HuH-7 (cell line): ENCODE data around the gene ZFP1.
"Not testable (repeated sequence)": the region's sequence is repeated elsewhere in the genome, so short reads cannot be mapped to it uniquely, and the experiment has no call there.

Experiments used
- DNase-seq: peaks from one replicate; pipeline ENCODE4 v3.0.0; 2011; ENCODE audit warnings: low spot score

ZFP1 gene

DNA sequence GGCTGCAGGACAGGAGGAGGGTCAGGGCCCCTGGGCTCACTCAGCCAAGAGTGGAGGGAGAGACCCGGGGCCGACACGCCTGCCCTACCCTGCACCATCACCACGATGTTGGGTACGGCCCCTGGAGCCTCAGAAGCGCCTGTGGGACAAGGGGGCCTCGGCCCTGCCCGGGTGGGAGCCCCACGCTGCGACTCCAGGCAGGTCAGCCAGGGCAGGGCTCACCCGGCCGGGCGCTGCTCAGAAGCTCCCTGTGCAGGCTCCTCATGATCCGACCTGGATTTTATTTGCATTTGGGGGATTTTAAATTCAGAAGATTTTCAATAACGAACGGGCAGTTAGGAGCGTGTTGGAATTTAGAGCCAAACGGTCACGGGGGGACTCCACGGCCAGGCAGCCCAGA is 56.6 kb downstream of the ZFP1 start:
- DNase-seq, result not testable (repeated sequence)

DNA sequence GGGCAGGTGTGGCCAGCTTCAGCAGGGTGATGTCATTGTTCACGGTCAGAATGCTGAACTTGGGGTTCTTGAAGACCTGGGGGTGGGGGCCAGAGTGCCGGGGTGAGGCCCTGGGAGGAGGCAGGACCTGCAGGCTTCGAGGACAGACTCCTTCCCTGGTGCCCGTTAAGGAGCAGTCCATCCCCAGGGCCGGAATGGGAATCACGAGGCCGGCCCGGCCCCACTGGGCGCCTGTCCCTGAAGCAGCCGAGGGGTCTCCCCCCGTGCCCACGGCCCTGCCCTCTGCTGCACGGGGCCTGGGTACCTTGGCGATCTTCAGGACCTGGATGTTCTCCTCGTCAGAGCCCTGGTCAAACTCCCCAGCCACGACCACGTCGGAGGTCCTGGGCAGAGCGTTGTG is 57.1 kb downstream of the ZFP1 start:
- not testable (repeated sequence) for DNase-seq

DNA sequence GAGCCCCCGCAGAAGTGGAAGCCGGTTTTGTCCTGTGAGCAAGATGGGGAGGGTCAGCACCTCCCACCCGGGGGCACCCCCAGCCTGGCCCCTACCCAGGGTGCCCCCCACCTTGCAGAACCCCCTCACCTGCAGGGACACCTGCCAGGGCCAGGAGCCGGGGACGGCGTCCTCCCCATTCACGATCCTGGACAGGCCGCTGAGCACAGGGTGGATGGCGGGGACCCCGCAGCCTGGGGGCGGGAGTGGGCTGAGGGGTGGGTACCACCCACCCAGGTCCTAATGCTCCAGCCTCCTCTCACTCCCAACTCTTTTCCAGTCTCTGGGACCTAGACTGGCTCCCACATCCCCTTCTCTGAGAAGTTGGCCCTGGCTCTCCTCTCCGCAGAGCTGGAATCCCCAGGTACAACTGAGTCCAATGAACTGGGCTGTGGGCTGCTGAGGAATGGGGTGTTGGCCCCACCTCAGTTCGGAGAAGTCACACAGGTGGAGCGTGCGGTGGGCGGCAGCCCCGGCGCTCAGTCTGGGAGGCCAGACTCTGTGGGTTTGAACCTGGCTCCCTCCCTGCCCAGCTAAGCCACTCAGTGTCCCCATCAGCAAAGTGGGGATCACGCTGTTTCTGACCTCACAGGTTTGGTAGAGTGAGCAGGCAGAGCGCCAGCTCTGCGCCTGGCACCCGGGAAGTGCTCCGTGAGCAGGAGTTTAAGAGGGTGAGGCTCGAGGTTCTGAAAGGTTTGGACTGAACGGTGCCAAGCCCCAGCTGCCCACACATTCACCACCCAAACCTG is 57.8 kb downstream of the ZFP1 start:
- DNase-seq, result not testable (repeated sequence)

DNA sequence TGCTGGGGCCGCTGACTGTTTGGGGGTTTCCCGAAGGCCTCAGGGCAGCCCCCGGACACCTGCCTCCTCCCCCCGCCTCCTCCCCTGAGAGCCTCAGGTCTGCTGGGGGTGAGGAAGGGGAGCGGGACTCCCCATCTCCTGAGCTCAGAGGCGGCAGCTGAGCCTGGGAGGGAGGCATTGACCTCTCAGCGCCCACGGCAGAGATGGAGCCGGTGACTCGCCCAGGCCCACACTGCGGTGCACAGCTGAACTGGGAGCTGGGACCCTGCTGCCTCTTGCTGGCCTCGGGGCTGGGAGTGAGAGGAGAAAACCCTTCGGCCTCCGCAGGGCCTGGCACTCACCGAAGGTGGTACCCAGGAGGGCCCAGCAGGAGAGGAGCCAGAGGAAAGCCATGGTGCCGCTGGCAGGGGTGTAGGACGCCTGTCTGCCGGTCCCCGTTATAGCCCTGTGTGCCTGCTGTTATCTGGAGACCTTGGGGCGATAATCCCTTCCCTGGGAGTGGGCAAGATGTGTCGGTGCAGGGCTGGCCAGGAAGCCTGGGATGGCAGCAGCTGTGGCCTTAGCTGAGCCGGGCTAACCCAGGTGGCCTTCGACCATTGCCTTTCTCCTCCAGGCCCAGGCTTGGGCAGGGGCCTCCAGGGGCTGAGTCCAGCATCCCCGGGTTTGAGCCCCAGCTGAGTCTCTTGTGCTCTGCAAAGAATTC is 58.6 kb downstream of the ZFP1 start, which contains the start of gene CTRB2:
Gene CTRB2 (minus strand): TSS at position 413 of the 703 bp plus-strand sequence. CDS start 20 bp downstream, at position 393.
- DNase-seq, result no peak

DNA sequence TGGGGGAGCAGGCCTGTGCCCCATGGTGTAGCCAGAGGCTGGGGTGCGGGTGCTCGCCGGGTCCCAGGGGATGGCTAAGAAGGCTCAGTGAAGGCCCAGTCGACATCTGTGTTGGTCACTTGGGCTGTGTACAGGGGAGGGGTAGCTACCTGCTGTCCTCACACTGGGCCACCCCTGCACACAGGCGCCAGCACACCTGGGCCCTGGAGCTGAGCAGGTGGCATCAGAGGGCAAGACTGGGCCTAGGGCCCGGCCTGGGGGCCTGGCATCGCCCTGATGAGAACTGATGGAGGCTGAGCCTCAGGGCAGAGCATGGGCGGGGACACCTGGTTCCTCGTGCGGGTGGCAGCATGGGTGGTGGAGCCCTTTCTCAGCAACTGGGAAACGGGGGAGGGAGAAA is 59.5 kb downstream of the ZFP1 start:
- no peak for DNase-seq

DNA sequence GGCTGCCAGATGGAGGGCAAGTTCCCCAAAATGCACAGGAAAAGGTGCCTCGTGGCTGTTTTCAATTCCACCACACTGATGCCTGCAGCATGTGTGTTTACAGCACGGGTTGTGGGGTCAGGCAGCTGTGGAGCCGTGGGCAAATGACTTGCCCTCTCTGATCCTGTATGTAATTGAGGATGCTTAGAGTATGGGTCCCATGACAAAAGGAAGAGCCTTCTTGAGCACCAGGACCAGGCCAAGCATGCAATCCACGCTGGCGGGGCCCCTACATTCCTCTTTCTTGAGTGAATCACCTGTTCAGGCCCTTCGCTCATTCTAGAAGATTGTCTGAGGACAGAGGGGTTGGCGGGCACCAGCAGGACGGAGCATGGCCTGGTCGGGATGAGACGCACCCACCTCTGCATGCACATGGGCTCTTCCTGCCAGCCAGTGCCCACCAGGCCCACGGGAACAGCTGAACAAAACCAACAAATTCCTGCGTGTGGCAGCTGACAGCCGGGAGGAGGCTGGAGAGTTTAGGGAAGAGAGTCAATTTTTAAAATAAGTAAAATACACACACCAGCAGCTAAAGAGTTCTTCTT is 60.0 kb downstream of the ZFP1 start:
- no peak for DNase-seq

DNA sequence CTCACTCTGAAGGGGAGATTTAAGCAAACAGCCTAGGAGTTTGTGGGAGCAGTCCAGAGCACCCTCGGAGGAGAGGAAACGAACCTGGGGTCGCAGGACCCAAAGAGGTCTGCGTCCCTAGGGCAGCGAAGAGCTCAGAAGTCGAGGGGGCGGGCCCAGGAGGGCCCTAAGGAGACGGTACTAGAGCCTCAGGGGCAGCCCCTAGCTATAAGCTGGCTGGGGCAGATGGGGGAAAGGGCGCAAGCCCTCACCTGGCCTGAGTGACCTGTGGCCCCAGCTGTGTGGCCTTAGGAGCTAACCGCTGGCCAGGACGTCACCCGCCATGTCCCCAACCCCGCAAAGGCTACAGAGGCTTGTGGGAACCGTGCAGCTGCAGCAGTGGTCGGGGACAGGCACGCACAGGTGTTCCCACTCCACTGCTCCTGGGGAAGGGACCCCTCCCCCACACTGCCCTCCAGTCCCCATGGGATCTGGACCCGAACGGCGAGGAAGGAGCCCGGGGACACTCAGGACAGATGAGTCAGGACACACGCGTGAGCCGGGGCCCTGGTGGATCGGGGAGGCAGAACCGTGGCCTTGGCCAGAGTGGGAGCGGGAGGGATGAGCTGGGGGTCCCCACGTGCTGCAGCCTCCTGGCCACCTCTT is 60.7 kb downstream of the ZFP1 start:
- DNase-seq, result no peak

DNA sequence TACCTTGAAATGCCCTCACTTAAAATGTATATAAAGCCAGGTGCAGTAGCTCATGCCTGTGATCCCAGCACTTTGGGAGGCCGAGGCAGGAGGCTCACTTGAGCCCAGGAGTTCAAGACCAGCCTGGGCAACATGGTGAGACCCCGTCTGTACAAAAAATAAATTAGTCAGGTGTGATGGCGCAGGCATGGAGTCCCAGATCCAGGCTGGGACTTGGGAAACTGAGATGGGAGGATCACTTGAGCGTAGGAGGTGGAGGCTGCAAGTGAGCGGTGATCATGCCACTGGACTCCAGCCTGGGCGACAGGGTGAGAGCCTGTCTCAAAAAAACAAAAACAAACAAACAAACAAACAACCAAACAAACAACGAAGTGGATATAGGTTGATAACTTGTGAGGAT is 61.2 kb downstream of the ZFP1 start:
- not testable (repeated sequence) for DNase-seq

DNA sequence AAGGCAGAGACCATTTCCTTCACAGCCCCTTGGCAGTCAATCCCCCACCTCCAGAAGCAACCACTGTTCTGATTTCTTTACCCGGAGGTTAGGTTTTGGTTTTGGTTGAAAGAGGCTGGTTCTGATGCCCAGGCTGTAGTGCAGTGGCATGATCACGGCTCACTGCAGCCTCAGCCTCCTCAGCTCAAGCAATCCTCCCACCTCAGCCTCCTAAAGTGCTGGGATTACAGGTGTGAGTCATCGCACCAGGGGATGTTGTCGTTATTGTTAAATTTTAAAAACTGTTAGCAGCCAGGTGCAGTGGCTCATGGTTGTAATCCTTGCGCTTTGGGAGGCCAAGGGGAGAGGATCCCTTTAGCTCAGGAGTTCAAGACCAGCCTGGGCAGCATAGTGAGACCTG is 61.6 kb downstream of the ZFP1 start:
- DNase-seq, result no peak

DNA sequence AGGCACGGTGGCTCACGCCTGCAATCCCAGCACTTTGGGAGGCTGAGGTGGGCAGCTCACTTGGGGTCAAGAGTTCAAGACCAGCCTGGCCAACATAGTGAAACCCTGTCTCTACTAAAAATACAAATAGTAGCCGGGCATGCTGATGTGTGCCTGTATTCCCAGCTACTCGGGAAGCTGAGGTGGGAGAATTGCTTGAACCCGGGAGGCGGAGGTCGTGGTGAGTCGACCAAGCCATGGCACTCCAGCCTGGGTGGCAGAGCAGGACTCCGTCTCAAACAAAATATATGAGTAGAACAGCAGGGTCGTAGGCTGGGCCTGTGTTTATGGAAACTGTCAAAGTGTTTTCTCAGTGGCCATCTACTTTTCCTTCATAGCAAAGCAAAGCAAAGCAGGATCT is 63.0 kb downstream of the ZFP1 start:
- DNase-seq, result not testable (repeated sequence)

DNA sequence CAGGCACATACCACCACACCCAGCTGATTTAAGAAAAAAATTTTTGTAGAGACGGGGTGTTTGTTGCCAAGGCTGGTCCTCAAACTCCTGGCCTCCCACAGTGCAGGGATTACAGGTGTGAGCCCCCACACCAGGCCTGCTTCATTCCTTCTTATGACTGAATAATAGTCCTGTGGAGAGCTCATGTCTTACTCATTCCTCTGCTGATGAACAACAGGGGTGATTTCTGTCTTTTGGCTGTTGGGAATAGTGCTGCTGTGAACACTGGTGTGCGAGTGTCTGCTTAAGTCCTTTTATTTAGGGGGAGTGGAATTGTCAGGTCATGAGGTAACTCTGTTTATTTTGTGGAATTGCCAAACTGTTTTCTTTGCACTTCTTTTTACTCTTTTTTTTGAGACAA is 67.8 kb downstream of the ZFP1 start:
- no peak for DNase-seq

DNA sequence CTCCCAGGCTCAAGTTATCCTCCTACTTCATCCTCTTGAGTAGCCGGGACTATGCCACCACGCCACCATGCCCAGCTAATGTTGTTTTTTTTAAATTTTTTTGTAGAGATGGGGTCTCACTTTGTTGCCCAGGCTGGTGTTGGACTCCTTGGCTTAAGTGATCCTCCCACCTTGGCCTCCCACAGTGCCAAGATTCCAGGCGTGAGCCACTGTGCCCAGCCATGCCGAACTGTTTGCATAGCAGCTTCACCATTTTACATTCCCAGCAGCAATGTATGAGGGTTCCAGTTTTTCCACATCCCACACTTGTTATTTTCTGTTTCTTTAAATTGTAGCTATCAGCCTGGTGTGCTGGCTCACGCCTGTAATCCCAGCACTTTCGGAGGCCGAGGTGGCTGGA is 68.3 kb downstream of the ZFP1 start:
- no peak for DNase-seq

DNA sequence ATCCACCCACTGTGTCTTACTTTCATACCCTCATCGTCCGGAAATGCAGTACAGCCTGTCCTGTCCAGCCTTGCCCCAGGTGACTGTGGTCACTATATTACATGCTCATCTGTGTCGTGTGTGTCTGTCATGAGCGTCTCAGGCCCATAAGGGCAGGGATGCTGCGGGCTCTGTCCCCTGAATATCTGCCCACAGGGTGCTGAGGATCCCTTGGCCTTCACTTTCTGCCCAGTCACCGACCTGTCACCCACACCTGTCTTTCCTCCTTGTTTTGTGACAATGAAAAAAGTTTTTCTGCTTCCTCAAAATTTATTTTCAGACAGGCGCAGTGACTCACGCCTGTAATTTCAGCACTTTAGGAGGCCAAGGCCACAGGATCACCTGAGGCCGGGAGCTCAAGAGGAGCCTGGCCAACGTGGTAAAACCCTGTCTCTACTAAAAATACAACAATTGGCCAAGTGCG is 69.1 kb downstream of the ZFP1 start:
- DNase-seq, result no peak

DNA sequence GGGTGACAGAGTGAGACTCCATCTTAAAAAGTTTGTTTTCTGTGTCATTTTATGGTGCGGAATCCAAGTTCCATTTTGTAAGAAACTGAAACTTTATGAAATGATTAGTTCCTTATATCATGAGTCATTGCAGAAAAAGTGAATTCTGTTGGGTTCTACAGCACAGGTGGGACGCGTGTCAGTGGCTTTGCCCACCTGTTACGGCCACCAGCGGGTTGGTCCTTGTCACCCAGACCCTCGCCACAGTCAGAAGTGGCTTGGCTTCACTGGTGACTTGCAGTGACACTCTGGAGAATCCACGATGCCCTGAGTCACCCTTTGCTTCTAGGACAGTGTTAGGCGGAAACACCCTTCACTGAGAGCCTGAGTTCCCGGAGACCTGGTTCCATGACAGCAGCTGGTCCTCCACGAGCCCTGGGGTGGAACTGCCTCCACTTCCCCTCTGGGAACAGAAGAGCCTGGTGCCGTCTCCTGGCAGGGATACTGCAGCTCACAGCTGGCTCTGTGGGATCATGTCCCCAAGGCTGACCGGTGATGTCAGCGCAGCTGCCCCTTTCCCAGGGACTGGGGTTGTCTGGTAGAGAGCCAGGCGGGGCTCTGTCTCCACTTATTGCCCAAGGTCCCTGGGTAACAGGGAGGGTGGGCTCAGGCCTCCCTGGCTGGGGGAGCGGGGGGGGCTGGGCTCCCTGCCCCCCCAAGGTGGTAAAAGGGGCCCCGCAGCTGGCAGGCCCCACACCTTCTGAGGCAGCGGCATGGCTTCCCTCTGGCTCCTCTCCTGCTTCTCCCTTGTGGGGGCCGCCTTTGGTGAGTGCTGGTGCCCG is 70.1 kb downstream of the ZFP1 start, which contains the start of gene CTRB1:
Gene CTRB1 (plus strand): TSS at position 733 of the 821 bp plus-strand sequence. CDS start 20 bp downstream, at position 753.
- DNase-seq, result no peak

DNA sequence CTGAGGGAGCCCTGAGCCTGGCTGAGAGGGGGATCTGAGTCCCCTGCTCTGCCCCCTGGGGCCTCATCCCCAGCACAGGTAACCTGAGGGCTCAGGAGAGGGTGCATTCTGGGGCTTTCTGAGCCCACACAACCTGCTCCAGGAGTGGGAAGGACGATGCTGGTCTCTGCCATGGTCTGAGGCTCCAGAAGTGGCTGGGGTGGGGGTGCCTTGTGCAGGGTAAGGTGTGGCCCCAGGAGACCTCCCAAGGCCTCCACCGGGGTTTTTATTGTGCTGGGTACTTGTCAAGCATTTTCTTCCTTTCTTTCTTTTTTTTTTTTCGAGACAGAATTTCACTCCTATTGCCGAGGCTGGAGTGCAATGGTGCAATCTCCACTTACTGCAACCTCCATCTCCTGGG is 70.8 kb downstream of the ZFP1 start:
- no peak for DNase-seq

DNA sequence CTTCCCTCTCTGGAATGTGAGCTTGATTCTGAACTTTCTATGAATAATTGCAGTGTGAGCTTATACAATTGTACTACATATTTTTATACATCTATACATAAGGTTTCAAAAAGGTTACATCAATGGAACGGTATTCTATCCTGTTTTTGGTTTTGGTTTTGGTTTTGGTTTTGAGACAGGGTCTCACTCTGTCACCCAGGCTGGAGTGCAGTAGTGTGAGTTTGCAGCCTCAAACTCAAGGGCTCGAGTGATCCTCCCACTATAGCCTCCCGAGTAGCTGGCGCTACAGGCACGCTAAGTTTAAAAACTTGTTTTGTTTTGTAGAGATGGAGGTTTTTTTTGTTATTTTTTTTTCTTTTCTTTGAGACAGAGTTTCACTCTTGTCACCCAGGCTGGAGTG is 71.5 kb downstream of the ZFP1 start:
- DNase-seq, result no peak
